ENCODE results near the gene SHANK1. TPM values are rescaled to one million over a fixed set of nuclear protein-coding genes. Genes with fewer than 3 reads are reported as not detected.

SHANK1 gene
- polyA plus RNA-seq, 3 donors: 4.5 to 5.6 (median 5.5) TPM

DNA sequence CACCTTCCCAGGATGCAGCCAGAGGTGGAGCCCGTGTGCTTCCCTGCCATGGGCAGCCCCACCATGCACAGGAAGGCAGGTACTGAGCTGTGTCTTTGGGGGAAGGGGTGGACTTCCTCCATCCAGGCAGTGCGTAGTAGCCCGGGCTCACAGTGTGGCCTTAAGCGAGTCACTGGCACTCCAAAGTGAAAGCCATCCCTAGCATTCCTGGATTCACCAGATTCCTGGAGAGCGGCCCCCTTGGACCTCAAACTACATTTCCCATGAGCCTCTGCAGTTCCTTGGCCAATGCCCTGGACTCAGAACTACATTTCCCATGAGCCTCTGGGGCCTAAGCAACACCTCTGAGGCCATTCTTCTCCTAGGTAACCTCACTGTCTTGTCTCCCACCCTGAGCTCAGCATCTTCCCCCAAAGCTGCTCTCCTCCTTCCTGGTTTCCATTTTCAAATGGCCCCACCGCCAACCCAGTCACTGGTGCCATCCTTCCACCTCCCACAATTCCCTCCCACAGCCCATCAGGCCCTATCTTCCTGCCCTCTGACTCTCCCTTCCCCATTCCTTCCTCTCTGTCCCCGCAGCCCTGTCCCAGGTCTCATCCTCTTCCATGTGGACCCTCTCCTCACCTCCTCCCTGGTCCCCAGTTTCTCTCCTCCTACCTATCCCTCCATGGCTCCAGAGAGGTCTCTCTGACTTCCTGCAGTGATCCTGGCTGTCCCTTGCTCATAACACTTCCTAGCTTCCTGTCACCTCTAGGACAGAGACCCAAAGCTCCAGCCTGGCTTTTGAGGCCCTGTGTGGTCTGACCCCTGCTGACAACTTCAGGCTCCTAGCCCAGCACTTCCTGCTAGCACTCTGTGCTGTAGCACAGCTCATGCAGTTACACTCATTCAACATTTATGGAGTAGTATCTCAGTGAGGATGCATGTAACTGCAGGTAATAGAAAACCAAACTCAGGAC is 69.9 kb downstream of the SHANK1 start, which contains the start of gene C19orf81:
Gene C19orf81, plus strand, starts transcription at position 13 of the 959 bp plus-strand sequence. Its CDS starts 0 bp downstream, at position 13.
- DNase-seq (ENCODE audit: extremely low read depth in 1 of 11, low read depth in 9 of 11, low spot score in 4 of 11): no peak

DNA sequence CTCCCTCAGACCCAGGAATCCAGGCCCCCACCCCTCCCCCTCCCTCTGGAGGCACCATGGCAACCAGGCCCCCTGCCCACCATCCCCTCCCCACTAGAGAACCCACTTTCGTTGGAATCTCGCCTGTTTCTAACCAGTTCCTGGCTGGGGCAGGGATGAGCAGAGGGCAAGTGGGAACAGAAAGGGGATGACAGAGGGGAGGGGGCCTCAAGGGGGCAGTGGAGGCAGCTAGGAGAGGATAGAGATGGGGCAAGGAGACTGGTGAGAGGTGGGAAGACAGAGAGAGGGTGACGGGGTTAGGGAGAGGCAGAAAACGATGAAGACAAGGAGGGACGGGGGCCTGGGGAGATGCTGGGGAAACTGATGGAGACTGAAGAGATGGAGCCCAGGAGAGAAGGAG is 70.9 kb downstream of the SHANK1 start:
- DNase-seq (ENCODE audit: extremely low read depth in 1 of 11, low read depth in 9 of 11, low spot score in 4 of 11): no peak

DNA sequence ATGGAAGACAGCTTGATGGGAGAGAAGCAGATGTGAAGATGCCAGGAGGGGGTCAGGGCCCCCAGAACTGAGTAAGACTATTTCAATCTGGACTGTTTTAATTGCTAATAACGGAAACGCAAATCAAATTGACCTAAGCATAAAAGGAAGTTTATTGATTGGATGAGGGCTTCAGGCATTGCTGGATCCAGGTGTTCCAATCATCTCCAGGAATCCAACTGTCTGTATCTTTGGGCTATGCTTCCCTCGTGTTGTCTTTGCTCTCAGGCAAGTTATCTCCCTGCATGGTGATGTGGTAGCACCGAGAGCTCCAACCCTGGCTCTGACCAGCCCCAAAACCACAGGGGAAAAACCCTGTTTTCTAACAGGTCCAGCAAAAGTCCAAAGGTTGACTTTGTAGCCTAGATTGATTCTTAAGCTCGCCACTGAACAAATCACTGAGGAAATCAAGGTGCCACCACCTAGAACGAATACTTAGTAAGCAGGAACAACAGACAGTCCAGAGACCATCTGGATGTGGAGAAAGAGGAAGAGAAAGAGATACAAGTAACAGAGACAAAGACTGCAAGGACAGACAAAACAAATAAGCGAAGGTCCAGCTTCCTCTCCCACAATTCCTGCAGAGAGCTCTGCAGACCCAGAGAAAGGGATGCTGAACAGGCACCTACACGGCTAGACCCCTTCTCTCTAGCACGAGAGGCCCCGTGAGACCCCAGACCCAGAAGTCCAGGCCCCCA is 71.6 kb downstream of the SHANK1 start:
- no peak for DNase-seq (ENCODE audit: extremely low read depth in 1 of 11, low read depth in 9 of 11, low spot score in 4 of 11)

DNA sequence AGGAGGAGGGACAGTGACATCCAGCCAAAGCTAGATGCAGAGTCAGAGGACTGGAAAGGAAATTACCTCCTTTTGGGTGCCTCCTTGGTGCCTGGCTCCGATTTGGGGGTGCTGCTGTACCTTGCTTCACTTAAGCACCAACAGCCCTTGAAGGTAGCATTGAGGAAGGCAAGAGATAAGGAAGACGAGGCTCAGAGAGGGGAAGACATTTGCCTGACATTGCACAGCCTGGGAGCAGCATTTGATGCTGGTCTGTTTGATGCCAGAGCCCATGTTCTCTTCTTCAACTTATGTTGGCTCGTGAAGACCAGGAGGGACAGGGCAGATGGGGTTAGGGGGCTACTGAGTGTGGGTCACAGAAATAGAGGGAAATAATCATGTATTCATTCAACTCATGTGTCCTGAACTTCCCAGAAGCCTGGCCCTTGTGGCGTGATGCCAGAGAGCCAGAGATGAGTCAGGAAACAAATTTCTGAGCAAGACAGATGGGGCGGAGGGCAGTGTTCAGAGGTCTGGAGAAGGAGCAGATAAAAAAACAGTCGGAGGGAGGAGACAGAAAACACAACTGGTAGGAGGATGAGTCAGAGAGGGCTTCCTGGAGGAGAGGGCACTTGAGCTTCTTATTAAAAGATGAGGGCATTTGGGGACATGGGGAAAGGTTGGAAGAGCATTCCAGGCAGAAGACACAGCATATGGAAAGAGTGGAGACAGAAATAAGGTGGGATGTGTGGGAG is 73.4 kb downstream of the SHANK1 start:
- DNase-seq (ENCODE audit: extremely low read depth in 1 of 11, low read depth in 9 of 11, low spot score in 4 of 11): no peak

DNA sequence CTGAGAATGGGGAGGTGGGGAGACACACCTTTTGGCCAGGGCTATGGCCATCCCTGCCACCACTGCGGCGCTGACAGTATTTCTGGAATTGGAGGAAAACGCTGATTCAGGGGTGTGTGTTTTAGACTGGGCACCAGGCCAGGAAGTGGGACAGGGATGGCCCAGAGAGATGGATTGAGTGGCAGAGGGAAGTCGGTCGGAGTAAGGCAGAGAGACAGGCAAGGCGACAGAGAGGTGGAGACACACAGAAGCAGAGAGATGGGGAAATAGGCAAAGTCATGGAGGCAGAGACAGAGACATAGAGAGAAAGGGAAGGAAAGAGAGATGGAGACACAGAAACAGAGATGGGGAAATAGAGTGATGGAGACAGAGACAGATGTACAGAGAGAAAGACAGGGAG is 74.5 kb downstream of the SHANK1 start:
- no peak for DNase-seq (ENCODE audit: extremely low read depth in 1 of 11, low read depth in 9 of 11, low spot score in 4 of 11)

DNA sequence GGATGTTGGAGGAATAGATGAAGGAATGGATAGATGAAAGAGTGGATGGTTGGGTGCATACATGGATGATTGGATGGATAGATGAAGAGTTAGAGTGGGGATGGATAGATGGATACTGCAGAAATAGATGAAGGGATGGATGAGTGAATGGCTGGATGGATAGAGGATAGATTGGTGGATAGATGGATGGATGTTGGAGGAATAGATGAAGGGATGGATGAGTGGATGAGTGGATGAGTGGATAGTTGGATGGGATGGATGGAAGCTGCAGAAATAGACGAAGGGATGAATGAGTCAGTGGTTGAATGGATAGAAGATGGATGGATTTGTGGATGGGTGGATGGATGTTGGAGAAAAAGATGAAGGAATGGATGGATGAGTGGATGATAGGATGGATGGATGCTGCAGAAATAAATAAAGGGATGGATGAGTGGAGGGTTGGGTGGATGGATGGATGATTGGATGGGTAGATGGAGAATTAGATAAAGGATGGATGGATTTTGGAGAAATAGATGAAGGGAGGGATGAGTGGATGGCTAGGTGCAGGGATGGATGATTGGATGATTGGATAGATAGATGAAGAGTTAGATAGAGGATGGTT is 75.2 kb downstream of the SHANK1 start:
- DNase-seq (ENCODE audit: extremely low read depth in 1 of 11, low read depth in 9 of 11, low spot score in 4 of 11): no peak

DNA sequence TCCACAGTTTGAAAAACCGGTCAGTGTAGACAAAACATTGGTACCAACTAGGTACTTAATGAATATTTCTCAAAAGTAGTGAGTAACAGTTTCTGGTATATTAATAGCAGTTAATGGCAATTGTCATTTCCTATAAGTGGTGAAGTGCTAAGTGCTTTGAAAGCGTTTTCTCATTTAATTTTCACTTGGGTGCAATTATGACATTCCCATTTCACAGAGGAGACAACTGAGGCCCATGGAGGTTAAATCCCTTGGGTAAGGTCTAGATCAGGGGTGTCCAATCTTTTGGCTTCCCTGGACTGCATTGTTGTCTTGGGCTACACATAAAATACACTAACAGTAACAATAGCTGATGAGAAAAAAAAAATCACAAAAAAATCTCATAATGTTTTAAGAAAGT is 79.2 kb downstream of the SHANK1 start:
- DNase-seq (ENCODE audit: extremely low read depth in 1 of 11, low read depth in 9 of 11, low spot score in 4 of 11): no peak

DNA sequence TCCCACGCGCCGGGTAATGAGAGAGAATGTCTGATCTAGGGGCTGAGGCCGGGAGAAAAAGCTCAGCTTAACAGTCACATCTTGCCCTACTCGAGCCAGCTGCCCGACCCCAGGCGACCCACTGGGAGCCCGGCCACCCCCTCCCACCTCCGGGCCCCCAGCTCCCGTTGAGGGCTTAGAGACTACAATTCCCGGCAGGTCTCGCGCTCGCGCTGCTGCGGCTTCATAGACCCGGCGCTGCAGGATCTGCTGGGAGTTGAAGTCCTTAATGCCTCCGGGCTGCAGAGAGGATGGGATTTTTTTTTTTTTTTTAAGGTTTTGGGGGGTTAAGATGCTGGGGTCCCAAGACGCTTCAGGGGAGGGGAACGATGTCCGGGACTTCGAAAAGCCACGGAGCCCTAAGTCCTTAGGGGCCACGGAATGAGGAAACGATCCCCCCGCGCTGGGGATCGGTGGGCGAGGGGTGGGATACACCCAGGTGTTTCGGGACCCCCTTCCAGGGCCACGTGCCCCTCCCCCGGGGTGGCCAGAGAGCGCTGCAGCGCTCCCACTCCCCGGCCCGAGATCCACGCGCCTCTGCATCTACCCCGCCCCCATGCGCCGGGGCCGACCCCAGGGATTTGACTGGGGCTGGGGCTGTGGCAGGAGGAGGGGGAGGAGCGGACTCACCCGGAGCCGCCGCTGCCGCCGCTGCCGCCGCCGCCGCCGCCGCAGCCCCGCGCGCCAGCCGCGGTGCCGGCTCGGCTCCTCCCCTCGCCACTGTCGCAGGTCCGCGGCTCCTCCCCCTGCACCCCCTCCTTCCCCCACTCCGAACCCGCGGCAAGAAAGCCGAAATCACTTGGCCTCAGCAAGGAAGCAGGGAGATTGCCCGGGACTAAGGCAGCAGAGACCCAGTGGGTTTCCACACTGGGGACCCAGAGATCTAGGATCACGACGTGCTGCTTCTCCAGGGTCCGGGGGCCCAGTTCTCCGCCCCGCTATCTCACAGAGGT is 80.2 kb downstream of the SHANK1 start, which contains the start of gene SYT3:
Gene SYT3, minus strand, starts transcription at position 761 of the 992 bp plus-strand sequence. CDS start 2,470 bp downstream, outside the sequence.
- DNase-seq (ENCODE audit: extremely low read depth in 1 of 11, low read depth in 9 of 11, low spot score in 4 of 11): peak in 3 of 11 donors; percentile 29 to 40 (median 37)

DNA sequence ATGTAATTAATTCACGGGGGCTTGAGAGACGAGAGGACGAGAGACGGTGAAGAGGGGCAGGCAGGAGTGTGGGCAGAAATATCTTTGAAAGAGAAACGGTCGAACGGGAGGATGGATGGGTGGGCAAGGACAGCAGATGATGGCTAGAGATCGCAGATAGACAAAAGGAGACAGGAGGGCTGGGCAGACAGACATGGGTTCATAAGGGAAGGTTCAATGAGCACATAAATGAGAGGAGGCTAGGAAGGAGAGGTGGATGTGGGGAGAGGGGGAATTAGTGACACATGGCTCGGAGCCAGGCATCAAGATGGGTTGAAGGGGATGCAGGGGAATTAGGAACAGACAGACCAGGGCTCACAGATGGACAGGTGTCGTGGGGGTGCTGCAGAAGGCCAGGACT is 81.0 kb downstream of the SHANK1 start:
- no peak for DNase-seq (ENCODE audit: extremely low read depth in 1 of 11, low read depth in 9 of 11, low spot score in 4 of 11)

DNA sequence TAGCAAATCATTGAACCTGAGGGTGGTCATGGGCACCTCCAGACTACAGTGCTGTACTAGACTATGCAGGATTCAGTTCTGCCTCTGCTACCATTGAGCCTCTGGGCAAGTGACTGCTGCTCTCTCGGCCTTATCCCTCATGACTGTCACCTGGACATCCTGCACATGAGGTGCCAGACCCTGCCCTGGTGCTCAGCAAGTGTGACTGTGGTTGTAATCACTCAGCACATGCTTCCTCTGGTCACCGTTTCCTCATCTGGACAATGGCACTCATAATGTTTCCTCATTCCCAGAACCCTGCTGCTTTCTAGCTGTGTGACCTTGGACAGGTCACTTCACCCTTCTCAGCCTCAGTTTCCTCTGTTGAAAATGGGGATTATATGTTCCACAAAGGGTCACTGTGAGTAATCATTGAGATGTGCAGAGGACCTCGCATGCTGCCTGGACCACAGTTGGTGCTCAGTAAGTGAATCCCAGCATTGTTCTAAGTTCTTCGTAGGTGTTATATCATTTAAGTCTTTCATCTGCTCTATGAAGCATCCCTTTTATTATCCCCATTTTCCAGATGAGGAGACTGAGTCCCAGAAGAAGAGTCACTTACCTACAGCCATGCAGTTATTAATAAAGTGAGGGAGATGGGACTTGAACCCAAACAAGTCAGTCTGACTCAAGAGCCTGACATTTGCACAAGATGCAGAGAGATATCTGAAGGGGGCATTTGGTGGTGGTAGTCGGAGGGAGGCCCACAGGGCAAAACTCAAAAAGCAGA is 83.1 kb downstream of the SHANK1 start:
- DNase-seq (ENCODE audit: extremely low read depth in 1 of 11, low read depth in 9 of 11, low spot score in 4 of 11): no peak

DNA sequence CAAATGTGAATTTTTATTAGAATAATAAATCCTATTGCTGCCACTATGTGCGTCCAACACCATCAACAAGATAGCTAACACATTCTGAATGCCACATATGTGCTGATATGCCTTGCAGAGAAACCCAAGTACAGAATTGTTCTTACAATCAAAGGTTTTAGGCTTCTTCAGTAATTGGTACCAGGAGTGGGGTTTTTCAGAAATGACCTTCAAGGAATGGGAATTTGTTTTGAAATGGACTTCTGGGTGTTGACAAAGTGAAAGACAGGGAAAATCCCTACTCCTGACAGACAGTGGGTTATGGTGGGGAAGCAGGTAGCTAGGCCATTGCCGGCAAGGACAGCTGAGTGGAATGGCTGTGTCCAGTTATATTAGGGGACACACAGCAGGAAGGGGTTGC is 85.6 kb downstream of the SHANK1 start:
- no peak for DNase-seq (ENCODE audit: extremely low read depth in 1 of 11, low read depth in 9 of 11, low spot score in 4 of 11)

DNA sequence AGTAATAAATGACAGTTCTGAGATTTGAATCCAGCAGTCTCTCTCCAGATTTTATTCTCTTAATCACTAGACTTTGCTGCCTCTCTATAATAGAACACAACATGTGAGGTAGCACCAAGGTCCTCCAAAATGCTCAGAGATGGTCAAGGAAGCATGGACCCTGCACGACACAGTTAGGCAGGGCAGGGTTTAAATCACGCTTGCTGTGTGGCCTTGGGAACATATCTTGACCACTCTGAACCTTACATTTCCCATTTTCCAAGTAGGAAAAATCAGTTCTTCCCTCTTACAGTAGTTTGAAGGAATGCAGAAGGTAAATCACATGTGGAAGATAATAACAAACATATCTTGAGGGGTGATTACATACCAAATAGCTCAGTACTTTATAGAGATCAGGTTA is 86.2 kb downstream of the SHANK1 start:
- no peak for DNase-seq (ENCODE audit: extremely low read depth in 1 of 11, low read depth in 9 of 11, low spot score in 4 of 11)

DNA sequence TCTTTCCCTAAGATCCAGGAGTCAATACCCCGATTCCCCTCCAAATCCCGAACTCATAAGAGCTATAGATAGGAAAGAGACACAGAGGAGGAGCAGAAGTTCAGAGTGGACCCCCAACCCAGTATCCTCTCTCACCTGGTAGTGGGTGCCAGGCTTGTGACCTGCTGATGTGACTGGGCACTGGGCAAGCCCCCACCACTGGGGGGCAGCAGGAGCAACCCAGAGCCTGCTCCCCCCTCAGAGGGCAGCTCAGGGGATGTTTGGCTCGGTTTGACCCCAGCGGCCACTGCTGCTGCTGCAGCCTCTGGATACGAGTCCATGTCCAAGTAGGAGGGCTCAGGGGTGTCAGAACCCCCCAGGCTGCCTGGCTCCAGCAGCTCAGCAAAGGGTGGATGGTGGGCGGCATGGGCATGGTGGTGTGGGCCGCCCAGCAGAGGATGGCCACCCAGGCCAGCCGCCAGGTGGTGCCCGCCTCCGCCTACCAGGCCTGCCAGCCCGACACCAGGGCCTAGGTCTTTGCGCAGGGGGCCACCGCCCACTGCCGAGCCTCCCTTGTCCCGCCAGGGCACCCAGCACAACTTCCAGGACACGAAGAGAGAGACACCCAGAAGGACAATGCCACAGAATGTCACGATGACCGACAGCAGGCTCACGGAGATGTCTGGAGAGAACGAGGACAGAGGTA is 87.3 kb downstream of the SHANK1 start:
- DNase-seq (ENCODE audit: extremely low read depth in 1 of 11, low read depth in 9 of 11, low spot score in 4 of 11): no peak

DNA sequence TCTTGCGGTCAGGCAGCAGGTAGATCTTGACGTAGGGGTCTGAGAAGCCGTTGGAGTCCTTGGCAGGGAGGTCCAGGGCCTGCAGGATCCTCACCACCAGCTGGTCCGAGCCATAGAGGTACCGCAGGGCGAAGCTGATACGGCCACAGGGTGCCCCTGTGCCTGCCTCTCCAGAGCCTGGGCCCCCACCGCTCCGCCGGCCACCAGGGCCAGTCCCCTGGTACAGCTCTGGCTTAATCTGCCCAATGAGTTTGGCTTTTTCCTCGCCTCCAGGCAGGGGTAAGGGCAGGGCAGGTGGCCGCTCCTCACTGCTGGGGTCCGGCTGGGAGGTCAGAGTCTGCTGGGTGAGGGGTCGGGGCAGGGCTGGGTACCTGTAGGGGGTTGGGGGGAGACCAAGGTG is 89.8 kb downstream of the SHANK1 start:
- DNase-seq (ENCODE audit: extremely low read depth in 1 of 11, low read depth in 9 of 11, low spot score in 4 of 11): no peak

DNA sequence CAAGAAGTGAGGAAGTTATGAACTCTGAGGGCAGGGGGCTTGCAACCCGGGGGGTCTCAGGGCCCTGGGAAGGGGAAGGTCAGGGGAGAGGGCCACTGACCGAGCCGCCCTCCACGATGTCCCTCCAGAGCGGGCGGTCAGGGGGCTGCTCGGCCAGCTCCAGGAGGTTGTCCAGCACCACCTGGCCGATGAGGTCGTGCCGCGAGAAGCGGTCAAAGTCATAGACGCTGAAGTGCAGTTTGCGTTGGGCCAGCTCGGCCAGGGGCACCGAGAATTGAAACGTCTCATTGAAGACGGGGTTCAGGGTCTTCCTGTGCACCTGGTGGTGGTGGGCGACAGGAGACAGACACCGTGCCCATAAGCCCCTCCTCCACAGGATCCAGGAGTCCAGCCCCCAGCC is 90.4 kb downstream of the SHANK1 start:
- DNase-seq (ENCODE audit: extremely low read depth in 1 of 11, low read depth in 9 of 11, low spot score in 4 of 11): no peak

DNA sequence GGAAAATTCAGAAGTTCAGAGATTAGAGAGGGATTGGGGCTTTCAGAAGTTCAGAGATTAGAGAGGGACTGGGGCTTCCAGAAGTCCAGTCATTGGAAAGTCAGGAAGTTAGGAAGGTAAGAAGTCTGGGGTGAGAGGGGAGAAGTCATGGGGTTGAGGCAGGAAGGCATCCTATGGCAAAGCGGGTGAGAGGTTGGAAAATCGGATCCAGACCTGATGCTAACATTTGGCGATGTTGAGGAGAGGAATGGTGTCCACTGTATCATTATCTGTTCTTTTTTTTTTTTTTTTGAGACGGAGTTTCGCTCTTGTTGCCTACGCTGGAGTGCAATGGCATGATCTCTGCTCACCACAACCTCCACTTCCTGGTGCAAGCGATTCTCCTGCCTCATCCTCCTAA is 91.1 kb downstream of the SHANK1 start:
- no peak for DNase-seq (ENCODE audit: extremely low read depth in 1 of 11, low read depth in 9 of 11, low spot score in 4 of 11)

DNA sequence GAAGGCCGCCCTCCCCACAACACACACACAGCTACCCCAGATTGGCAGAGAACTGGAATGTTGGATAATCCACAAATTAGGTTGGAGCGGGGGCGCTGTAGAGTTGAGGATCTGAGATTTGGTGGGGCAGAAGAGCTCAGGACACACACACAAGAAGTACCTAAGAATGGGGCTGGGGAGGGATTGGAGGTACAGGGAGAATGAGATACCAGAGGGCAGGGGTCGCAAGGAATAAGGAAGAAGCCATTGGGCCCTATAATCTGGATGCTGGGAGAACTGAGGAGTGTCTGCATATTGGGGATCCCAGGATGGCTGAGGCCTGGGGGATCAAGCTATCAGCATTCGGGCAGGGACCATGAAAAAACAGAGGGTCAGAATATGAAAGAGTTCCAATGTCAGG is 91.5 kb downstream of the SHANK1 start:
- no peak for DNase-seq (ENCODE audit: extremely low read depth in 1 of 11, low read depth in 9 of 11, low spot score in 4 of 11)

Measured in renal cortex interstitium (tissue), 11 donors.